ENCODE results near the gene ADAMTSL5. TPM values are rescaled to one million over a fixed set of nuclear protein-coding genes. Genes with fewer than 3 reads are reported as not detected.

Gene ADAMTSL5
- total and polyA plus RNA-seq, 9 of the 15 experiments (the other 6 are each of a cell fraction or from before 2014, with no cell fraction given): 1.0 to 11.6 (median 4.1) TPM

DNA sequence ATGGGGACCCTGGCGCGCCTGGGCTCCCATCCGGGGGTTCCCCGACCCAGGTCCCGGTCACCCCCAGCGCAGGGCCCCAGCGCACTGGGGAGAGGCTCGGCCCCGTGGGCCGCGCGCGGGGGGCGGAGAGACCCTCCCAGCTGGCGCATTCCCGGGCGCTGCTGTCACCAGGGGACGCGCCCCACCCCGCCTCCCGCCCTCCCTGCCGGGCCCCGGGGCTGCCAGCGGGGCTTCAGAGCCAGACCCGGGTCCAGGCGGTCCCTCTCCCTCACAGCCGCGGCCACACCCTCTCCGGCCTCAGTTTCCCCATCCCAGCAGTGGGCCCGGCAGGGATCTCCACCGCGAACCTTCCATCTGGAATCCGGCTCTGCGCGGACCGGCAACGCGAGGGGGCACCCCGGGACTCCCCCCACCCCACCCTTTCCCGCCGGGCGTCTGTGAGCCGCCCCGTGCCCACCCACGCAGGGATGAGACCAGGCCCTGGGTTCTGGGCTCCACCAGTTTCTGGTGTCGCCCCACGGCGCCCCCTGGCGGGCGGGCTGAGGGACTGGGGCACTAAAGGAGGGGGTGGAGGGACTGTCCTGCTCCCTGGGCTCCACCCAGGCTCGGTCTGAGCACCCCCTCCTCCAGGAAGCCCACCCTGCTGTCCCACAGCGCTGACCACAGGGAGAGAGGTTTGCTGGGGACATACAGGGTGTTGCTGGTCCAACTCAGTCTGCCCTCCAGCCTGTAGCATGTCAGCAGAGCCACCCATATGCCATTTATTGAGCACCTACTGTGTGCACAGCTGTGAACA lies 878 bp upstream of the ADAMTSL5 start (continued):
- TF ChIP-seq CBX3 (IDR thresholded peaks at IDR 0.05; ENCODE audit: borderline replicate concordance in 1 of 2, low read length in 2 of 2) (peak in 1 of 2 experiments; percentile 75; a peak in 1 of 3 replicates), TEAD1 (CRISPR knock-in tag; IDR thresholded peaks at IDR 0.05) (peak in 1 of 2 experiments; percentile 49; a peak in 1 of 4 replicates), HMG20B (CRISPR knock-in tag; IDR thresholded peaks at IDR 0.05) (0 out of 2 replicates have a peak, but pooled peaks have one; percentile 59), ETV5 (CRISPR knock-in tag; IDR thresholded peaks at IDR 0.05; ENCODE audit: low read depth) (no peak), CREM (IDR thresholded peaks at IDR 0.05; ENCODE audit: low read depth) (0 out of 2 replicates have a peak, but pooled peaks have one; percentile 4), LCOR (CRISPR knock-in tag; IDR thresholded peaks at IDR 0.05) (no peak), YY1 (IDR thresholded peaks at IDR 0.05; ENCODE audit: borderline replicate concordance in 1 of 3, control insufficient read depth in 1 of 3, extremely low read depth in 1 of 3, insufficient read depth in 3 of 3, insufficient read length in 1 of 3, insufficient replicate concordance in 2 of 3, low read depth in 1 of 3, low read length in 2 of 3) (peak in 2 of 3 experiments; percentile 17 to 29), FIP1L1 (IDR thresholded peaks at IDR 0.05; ENCODE audit: low read depth, low read length, poor library complexity, severe bottlenecking) (peak; percentile 41), MAFK (IDR thresholded peaks at IDR 0.05; ENCODE audit: low read length) (no peak), POLR2AphosphoS5 (IDR thresholded peaks at IDR 0.05; ENCODE audit: control insufficient read depth, insufficient read depth, low read depth, low read length) (no peak), PTBP1 (IDR thresholded peaks at IDR 0.05; ENCODE audit: low read depth, low read length) (peak; percentile 74; the same call in 1 of the 2 replicates), XRCC5 (IDR thresholded peaks at IDR 0.05; ENCODE audit: low read depth, low read length) (peak; percentile 69), TBL1XR1 (IDR thresholded peaks at IDR 0.05; ENCODE audit: low read length in 2 of 2) (peak in 1 of 2 experiments; percentile 49; a peak in 1 of 4 replicates)
- TF ChIP-seq, protein P1, sequence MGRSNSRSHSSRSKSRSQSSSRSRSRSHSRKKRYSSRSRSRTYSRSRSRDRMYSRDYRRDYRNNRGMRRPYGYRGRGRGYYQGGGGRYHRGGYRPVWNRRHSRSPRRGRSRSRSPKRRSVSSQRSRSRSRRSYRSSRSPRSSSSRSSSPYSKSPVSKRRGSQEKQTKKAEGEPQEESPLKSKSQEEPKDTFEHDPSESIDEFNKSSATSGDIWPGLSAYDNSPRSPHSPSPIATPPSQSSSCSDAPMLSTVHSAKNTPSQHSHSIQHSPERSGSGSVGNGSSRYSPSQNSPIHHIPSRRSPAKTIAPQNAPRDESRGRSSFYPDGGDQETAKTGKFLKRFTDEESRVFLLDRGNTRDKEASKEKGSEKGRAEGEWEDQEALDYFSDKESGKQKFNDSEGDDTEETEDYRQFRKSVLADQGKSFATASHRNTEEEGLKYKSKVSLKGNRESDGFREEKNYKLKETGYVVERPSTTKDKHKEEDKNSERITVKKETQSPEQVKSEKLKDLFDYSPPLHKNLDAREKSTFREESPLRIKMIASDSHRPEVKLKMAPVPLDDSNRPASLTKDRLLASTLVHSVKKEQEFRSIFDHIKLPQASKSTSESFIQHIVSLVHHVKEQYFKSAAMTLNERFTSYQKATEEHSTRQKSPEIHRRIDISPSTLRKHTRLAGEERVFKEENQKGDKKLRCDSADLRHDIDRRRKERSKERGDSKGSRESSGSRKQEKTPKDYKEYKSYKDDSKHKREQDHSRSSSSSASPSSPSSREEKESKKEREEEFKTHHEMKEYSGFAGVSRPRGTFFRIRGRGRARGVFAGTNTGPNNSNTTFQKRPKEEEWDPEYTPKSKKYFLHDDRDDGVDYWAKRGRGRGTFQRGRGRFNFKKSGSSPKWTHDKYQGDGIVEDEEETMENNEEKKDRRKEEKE (IDR thresholded peaks at IDR 0.05; ENCODE audit: borderline replicate concordance in 1 of 2, control insufficient read depth in 1 of 2, low read depth in 2 of 2, low read length in 1 of 2): no peak
- TF ChIP-seq, protein P2, sequence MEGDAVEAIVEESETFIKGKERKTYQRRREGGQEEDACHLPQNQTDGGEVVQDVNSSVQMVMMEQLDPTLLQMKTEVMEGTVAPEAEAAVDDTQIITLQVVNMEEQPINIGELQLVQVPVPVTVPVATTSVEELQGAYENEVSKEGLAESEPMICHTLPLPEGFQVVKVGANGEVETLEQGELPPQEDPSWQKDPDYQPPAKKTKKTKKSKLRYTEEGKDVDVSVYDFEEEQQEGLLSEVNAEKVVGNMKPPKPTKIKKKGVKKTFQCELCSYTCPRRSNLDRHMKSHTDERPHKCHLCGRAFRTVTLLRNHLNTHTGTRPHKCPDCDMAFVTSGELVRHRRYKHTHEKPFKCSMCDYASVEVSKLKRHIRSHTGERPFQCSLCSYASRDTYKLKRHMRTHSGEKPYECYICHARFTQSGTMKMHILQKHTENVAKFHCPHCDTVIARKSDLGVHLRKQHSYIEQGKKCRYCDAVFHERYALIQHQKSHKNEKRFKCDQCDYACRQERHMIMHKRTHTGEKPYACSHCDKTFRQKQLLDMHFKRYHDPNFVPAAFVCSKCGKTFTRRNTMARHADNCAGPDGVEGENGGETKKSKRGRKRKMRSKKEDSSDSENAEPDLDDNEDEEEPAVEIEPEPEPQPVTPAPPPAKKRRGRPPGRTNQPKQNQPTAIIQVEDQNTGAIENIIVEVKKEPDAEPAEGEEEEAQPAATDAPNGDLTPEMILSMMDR (IDR thresholded peaks at IDR 0.05 in 2 of 3, conservative IDR thresholded peaks at IDR 0.05 in 1 of 3; ENCODE audit: insufficient read depth in 2 of 3, low read depth in 1 of 3, low read length in 3 of 3): peak; percentile 83 to 89 (median 88)
- TF ChIP-seq, protein P3, sequence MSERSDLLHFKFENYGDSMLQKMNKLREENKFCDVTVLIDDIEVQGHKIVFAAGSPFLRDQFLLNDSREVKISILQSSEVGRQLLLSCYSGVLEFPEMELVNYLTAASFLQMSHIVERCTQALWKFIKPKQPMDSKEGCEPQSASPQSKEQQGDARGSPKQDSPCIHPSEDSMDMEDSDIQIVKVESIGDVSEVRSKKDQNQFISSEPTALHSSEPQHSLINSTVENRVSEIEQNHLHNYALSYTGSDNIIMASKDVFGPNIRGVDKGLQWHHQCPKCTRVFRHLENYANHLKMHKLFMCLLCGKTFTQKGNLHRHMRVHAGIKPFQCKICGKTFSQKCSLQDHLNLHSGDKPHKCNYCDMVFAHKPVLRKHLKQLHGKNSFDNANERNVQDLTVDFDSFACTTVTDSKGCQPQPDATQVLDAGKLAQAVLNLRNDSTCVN (CRISPR knock-in tag; IDR thresholded peaks at IDR 0.05): no peak
- TF ChIP-seq, protein P4, sequence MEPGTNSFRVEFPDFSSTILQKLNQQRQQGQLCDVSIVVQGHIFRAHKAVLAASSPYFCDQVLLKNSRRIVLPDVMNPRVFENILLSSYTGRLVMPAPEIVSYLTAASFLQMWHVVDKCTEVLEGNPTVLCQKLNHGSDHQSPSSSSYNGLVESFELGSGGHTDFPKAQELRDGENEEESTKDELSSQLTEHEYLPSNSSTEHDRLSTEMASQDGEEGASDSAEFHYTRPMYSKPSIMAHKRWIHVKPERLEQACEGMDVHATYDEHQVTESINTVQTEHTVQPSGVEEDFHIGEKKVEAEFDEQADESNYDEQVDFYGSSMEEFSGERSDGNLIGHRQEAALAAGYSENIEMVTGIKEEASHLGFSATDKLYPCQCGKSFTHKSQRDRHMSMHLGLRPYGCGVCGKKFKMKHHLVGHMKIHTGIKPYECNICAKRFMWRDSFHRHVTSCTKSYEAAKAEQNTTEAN (CRISPR knock-in tag; IDR thresholded peaks at IDR 0.05): no peak
